NB4 (cell line): ENCODE measurements around the gene BICD1.
A peak's percentile ranks its signal among the peaks of the same experiment; 100 is the strongest.

ENCODE experiments used
- DNase-seq: peaks from one replicate; pipeline ENCODE4 v3.0.0; 2010; ENCODE audit warnings: low read depth
- H3K4me3 ChIP-seq: one replicate; pipeline ENCODE4 v1.5.1; 2011; ENCODE audit warnings: mild to moderate bottlenecking, low read depth, low read length, moderate library complexity
- MAX ChIP-seq: IDR thresholded peaks from 2 replicates; pipeline ENCODE4 v1.6.1; 2011; ENCODE audit warnings: low read depth, low read length
- MYC ChIP-seq: IDR thresholded peaks from 2 replicates; pipeline ENCODE4 v1.6.1; 2011; ENCODE audit warnings: low read depth, low read length
- POLR2A ChIP-seq: IDR thresholded peaks from 2 replicates; pipeline ENCODE4 v1.6.1; 2011; ENCODE audit warnings: mild to moderate bottlenecking; ENCODE audit not compliant: insufficient read length; ENCODE audit errors: extremely low read depth
- TF ChIP-seq, protein P1 (sequence below): IDR thresholded peaks from one replicate; pipeline ENCODE4 v1.5.1; 2012; ENCODE audit warnings: low read depth, low read length

Gene BICD1

DNA sequence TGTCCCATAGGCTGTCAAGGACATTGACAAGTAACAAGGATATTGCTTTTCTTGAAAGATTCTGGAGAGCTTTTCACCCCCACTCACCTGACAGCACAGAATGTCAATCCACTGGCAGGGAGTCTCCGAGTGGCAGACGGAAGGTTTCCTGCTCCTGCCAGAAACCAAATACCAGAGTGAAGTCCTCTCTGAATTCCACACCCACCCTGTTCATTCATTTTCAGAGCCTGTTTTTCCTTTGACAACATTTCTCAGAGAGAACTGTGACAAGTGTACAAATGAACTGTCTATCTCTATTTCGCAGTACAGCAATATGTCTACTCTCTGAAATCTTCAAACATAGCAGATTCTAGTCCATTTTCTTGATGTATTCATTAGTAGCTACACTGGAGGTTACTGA lies 26.2 kb upstream of the BICD1 start:
- TF ChIP-seq POLR2A (no peak), MYC (no peak), MAX (no peak)
- TF ChIP-seq, protein P1, sequence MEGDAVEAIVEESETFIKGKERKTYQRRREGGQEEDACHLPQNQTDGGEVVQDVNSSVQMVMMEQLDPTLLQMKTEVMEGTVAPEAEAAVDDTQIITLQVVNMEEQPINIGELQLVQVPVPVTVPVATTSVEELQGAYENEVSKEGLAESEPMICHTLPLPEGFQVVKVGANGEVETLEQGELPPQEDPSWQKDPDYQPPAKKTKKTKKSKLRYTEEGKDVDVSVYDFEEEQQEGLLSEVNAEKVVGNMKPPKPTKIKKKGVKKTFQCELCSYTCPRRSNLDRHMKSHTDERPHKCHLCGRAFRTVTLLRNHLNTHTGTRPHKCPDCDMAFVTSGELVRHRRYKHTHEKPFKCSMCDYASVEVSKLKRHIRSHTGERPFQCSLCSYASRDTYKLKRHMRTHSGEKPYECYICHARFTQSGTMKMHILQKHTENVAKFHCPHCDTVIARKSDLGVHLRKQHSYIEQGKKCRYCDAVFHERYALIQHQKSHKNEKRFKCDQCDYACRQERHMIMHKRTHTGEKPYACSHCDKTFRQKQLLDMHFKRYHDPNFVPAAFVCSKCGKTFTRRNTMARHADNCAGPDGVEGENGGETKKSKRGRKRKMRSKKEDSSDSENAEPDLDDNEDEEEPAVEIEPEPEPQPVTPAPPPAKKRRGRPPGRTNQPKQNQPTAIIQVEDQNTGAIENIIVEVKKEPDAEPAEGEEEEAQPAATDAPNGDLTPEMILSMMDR, result no peak
- no peak for DNase-seq
- no peak overlapping the region for H3K4me3 ChIP-seq

GRCh38 chr12:32083489-32083888 lies 23.2 kb upstream of the BICD1 start:
- TF ChIP-seq MAX, result no peak
- TF ChIP-seq MYC, result no peak
- TF ChIP-seq, protein P1, result no peak
- no peak for TF ChIP-seq POLR2A
- no peak overlapping the region for H3K4me3 ChIP-seq
- no peak for DNase-seq

- no peak for TF ChIP-seq POLR2A
- no peak for TF ChIP-seq MAX
- no peak for TF ChIP-seq MYC
- TF ChIP-seq, protein P1, result no peak
Measured at GRCh38 chr12:32084017-32084688, 22.5 kb upstream of the BICD1 start.

DNA sequence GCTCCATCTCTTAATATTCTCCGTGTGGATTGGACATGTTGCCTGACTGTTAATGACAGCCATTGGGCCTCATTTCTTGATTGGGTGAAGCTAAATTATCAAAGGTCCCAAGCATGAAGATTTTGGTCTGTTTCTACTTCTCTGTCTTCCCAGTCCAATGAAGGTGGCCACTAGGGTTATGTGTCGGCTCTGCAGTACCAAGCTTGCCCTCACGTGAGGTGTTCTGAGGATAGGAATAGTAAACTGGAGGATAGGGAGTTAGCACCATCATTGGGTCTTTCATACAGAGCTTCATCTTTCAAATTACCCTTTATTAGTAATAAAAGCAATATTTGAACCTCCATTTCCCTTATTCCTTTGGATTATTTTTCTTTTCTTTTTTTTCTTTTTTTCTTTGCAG lies 21.9 kb upstream of the BICD1 start:
- H3K4me3 ChIP-seq, result no peak overlapping the region
- DNase-seq, result no peak
- no peak for TF ChIP-seq MAX
- TF ChIP-seq MYC, result no peak
- TF ChIP-seq, protein P1, result no peak
- no peak for TF ChIP-seq POLR2A

More at GRCh38 chr12:32084017-32084688, 22.5 kb upstream of the BICD1 start:
- H3K4me3 ChIP-seq, result no peak overlapping the region
- no peak for DNase-seq

- H3K4me3 ChIP-seq, result no peak overlapping the region
- TF ChIP-seq, protein P1, result no peak
- TF ChIP-seq MAX, result no peak
- no peak for TF ChIP-seq POLR2A
- TF ChIP-seq MYC, result no peak
- peak; percentile 77 for DNase-seq
Measured at GRCh38 chr12:32087306-32087705, 19.3 kb upstream of the BICD1 start.
